Chondrocyte (in vitro differentiated cells): ENCODE data around the gene TPH2. TPM values are rescaled to one million over a fixed set of nuclear protein-coding genes. Genes with fewer than 3 reads are reported as not detected.

Source experiments
- DNase-seq: peaks from one replicate; pipeline ENCODE4 v3.0.0; 2021; ENCODE audit warnings: mixed read lengths, low spot score
- H3K27ac Mint-ChIP-seq: one replicate; pipeline ENCODE4 v1.8.0; 2021; ENCODE audit warnings: mild to moderate bottlenecking, moderate library complexity, mixed read lengths; ENCODE audit not compliant: unreplicated experiment
- H3K27me3 Mint-ChIP-seq: 2 replicates; pipeline ENCODE4 v1.8.0; 2021; ENCODE audit warnings: low read depth, mixed read lengths
- H3K36me3 Mint-ChIP-seq: 2 replicates; pipeline ENCODE4 v1.8.0; 2021; ENCODE audit warnings: low read depth, mixed read lengths
- H3K4me1 Mint-ChIP-seq: 2 replicates; pipeline ENCODE4 v1.8.0; 2021; ENCODE audit warnings: low read depth, mild to moderate bottlenecking, mixed read lengths
- H3K4me3 Mint-ChIP-seq: one replicate; pipeline ENCODE4 v1.8.0; 2021; ENCODE audit warnings: mild to moderate bottlenecking, moderate library complexity, mixed read lengths; ENCODE audit not compliant: unreplicated experiment
- H3K9me3 Mint-ChIP-seq: 2 replicates; pipeline ENCODE4 v1.8.0; 2021; ENCODE audit warnings: low read depth, mixed read lengths
- CTCF ChIP-seq: fragments of 200-600 bp; sonication (generic); IDR thresholded peaks from 2 replicates; pipeline ENCODE4 v1.5.0; 2021; ENCODE audit warnings: antibody characterized with exemption, mild to moderate bottlenecking, moderate library complexity
- total RNA-seq: library from RNA; stranded (reverse); gene quantifications from 3 replicates; pipeline ENCODE4 v1.2.1, GENCODE V29; 2021

TPH2 gene
- total RNA-seq, 1 donor from 2014 or later = not detected

DNA sequence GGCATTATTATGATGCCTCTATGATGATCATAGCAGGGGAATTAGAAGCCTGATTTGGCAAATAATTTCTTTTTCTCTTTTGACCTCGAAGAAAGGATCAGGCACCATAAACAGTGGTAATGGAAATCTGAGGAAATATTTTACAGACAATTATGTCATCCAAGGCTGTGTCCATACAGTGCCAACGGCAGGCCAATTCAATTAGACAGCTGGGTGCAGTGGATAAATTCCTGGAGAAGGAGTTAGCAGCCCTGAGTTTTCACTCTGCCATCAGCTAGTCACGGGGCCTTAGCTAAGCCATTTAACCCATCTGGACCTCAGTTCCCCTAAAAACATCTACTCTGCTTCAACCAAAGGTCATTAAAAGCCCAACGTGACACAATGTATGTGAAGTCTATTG lies 4.1 kb downstream of the TPH2 start:
- Mint-ChIP-seq H3K4me1 (peaks cover 6% of the 10 kb centered on the region), H3K27me3 (peaks cover 68% of the 10 kb centered on the region), H3K4me3 (no peak overlapping the region), H3K9me3 (no peaks in the 10 kb centered on the region), H3K36me3 (no peaks in the 10 kb centered on the region), H3K27ac (no peak overlapping the region)
- no peak for TF ChIP-seq CTCF
- DNase-seq = no peak

DNA sequence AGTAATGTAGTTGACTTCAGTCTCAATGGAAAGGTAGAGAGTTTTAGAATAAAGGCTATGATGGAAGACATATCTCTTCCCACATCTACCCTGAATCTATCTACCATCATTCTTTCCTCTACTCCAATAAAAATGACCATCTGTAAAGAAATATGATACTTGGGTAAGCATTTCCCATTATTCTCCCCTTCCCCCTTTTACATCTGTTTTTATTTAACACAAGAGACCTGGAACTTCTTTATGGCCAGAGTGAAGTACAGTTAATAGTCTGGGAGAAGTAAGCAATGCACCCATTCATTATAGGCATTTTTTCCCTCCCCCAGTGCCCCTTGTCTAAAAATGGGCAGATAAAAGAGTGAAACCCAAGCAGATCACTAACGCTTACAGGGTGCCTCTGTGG lies 6.5 kb downstream of the TPH2 start:
- no peaks in the 10 kb centered on the region for H3K9me3 Mint-ChIP-seq
- peaks cover 63% of the 10 kb centered on the region for H3K27me3 Mint-ChIP-seq
- no peaks in the 10 kb centered on the region for H3K4me1 Mint-ChIP-seq
- H3K4me3 Mint-ChIP-seq = no peak overlapping the region
- no peak overlapping the region for H3K27ac Mint-ChIP-seq
- no peaks in the 10 kb centered on the region for H3K36me3 Mint-ChIP-seq
- no peak for DNase-seq
- no peak for TF ChIP-seq CTCF

DNA sequence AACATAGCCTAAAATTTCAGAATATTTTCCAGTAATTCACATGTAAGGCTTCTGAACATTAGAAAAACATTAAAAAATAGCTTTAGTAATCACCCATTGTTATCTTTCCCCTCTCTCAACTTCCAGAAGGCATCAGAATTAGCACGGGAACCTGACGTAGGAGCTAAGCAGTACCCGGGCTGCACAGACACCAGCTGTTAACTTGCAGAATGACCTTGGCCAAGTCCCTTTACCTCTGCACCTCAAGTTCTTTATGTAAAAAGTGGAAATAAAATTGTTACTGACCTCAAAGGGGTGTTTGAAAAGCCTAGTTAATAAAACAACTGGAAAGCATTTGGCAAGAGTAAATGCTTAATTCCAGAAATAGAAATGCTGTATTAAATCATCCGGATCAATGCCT lies 7.2 kb downstream of the TPH2 start:
- TF ChIP-seq CTCF = no peak
- H3K27me3 Mint-ChIP-seq = peaks cover 58% of the 10 kb centered on the region
- H3K4me1 Mint-ChIP-seq = no peaks in the 10 kb centered on the region
- H3K36me3 Mint-ChIP-seq = no peaks in the 10 kb centered on the region
- H3K4me3 Mint-ChIP-seq = no peak overlapping the region
- no peaks in the 10 kb centered on the region for H3K9me3 Mint-ChIP-seq
- no peak for DNase-seq
- no peak overlapping the region for H3K27ac Mint-ChIP-seq

DNA sequence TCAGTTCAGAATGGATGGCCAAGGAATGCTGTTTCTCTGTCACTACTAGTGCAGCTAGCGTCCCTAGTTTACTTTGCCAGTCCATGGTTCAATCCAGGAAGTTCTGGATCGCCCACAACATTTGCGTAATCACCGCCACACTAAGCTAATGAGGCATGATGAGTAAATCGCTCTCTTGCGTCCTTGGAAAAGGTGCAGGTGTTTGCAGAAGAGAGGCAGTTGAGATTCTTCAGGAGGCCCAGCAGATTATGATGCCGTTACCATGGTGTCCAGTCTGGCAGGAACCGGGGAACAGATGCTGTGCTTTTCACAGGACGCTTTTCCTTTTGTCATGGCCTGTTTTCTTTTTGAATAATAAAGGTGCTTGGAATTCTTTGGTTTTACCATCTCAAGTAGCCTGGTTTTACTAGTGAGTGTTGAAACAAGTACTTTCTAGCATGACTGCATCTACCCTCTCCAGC lies 9.0 kb downstream of the TPH2 start:
- no peaks in the 10 kb centered on the region for H3K9me3 Mint-ChIP-seq
- H3K4me1 Mint-ChIP-seq = no peaks in the 10 kb centered on the region
- no peaks in the 10 kb centered on the region for H3K36me3 Mint-ChIP-seq
- peaks cover 49% of the 10 kb centered on the region for H3K27me3 Mint-ChIP-seq
- no peak for DNase-seq
- TF ChIP-seq CTCF = no peak
- no peak overlapping the region for H3K27ac Mint-ChIP-seq
- H3K4me3 Mint-ChIP-seq = no peak overlapping the region

DNA sequence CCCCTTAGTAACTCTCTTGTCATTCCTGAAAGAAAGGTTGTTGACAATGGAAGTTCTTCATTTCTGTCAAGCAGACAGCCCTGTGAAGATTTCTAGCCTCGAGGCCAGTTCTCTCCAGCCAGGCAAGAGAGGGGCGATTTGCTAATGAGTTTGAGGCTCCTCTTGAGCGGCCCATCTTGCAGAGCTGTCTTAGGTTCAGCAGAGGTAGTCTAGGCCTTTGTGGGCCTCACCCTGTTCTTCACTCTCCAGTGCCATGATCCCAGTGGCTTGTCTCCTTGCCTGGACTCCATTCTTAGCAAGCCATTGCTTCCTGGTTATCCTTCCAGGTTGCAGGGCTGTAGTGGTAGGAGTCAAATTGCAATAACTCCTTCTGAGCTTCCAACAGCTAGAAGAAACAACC lies 9.7 kb downstream of the TPH2 start:
- H3K4me1 Mint-ChIP-seq = no peaks in the 10 kb centered on the region
- no peaks in the 10 kb centered on the region for H3K36me3 Mint-ChIP-seq
- H3K9me3 Mint-ChIP-seq = no peaks in the 10 kb centered on the region
- no peak for TF ChIP-seq CTCF
- no peak overlapping the region for H3K27ac Mint-ChIP-seq
- peaks cover 42% of the 10 kb centered on the region for H3K27me3 Mint-ChIP-seq
- no peak overlapping the region for H3K4me3 Mint-ChIP-seq
- no peak for DNase-seq
